Measurements from ENCODE around the gene ABHD10.

ABHD10 gene

DNA sequence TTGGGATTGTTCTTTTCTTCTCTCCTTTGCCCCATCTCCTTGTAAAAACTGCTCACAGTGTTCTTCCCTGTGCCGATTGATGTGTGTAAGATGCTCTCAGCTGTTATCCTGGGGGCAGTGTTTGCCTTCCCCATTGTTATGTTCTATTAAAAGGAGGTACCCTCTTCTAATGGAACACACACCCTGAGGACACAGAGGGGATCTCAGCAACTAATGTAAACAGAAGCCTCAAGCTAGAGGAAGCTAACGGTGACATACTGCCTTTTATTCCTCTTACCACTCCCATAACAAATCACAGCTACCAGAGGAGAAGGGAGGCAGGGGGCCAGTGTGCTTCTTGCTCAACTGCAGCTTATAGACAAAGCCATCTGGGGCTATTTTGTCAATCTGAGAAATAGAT, 22.1 kb downstream of the ABHD10 start:
- no peak for DNase-seq (ENCODE audit: low spot score)

GRCh38 chr3:112001526-112001925, 22.7 kb downstream of the ABHD10 start:
- DNase-seq (ENCODE audit: low spot score) = no peak

GRCh38 chr3:112002096-112002971, 23.5 kb downstream of the ABHD10 start:
- DNase-seq (ENCODE audit: low spot score) = no peak

GRCh38 chr3:112003321-112004080, 24.7 kb downstream of the ABHD10 start:
- DNase-seq (ENCODE audit: low spot score) = no peak

DNA sequence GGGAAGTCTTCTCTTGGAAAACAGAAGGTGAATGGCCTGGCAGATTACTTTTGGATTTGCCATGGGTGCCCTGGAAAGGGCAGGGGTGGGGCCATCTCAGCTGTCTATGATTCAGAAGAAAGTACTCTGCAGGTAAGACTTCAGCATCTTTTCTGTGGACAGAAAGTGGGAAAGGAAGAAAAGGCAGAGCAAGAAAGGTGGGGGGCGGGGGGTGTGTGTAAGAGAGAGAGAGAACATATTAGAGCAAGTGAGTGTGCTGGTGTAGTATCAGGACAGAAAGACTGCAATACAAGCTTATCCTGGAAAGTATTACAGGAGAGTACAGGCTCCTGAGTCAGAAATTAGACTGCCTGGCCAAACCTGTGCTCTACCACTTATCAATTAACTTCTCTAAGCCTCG, 25.4 kb downstream of the ABHD10 start:
- DNase-seq (ENCODE audit: low spot score) = no peak

DNA sequence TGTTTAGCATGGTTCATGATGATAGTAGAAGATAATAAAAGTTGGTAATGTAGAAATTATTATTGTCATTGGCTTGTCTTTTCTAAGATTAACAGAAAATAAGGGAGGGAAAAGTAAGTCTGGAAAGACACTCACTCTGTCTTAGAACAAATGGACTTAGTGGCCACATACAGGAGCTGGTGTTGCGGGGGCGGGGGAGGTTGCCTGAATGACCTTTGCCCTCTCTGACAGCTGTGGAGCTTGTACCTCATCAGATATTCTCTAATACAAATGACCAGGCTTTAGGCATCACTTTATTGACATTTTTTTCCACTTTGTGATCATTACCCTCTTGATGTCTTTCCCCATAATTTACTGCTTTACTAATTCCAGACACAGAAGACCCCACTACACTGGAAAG, 25.8 kb downstream of the ABHD10 start:
- DNase-seq (ENCODE audit: low spot score) = no peak

- no peak for DNase-seq (ENCODE audit: low spot score)
Measured at GRCh38 chr3:112005091-112005672, 26.4 kb downstream of the ABHD10 start.

DNA sequence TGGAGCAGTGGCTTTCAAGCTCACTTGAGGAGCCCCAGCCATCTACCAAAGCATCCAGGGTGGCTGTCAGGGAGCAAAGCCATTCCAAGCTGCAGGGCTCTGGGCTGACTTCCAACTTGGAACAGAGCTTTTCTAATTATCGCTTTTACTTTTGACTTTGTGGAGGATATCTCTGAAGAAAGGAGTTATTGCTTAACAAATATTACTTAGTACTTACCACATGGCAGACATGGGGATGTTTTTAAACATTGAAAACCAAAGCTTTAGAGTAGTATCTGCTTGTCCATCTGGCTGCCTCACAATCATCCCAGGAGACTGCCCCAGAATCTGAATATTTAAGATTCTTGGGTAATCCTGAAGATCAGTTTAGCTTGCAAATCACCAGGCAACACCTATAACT, 28.8 kb downstream of the ABHD10 start:
- no peak for DNase-seq (ENCODE audit: low spot score)

- DNase-seq (ENCODE audit: low spot score) = no peak
Measured at GRCh38 chr3:112009670-112010069, 30.8 kb downstream of the ABHD10 start.

DNA sequence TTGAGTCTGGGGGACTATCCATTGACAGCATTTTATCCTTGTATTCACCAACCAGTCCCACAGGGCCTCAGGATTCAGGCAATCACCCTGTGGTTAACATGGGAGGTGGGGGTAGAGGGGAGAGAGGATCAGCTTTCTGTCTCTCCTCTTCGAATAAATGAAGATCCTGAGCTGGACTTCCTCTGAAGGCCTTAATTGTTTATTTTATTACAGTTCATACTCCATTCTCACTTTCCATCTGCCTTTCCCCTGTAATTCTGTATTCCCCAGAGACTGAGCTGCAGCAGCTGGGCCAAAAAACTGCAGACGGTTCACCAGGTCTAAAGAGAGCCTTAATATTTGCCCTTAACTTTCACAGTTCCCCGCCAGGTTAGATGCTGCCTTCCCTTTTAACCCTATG, 31.8 kb downstream of the ABHD10 start:
- no peak for DNase-seq (ENCODE audit: low spot score)

DNA sequence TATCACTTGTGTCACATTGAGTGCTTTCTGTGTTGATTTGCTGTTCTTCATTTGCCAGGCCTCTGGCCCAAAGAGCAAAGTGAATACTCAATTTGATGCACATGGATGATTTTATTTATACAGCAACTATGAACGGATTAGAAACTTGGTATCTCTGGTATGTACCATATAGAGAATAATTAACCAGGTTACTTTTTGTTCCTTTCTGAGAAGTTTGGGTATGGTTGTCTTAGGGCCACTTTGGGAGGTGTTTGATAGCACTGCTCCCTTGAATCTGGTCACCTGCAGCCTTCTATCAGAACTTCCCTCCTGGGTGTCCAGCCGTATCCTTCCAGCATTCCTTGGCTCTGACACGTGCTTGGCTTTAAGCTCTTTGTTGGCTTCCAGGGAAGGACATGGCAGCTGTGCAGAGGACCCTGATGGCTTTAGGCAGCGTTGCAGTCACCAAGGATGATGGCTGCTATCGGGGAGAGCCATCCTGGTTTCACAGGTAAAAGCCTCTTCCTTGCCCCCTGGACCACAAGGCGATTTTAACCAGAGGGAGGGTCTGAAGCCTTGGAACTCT, 32.6 kb downstream of the ABHD10 start:
- DNase-seq (ENCODE audit: low spot score) = no peak

DNA sequence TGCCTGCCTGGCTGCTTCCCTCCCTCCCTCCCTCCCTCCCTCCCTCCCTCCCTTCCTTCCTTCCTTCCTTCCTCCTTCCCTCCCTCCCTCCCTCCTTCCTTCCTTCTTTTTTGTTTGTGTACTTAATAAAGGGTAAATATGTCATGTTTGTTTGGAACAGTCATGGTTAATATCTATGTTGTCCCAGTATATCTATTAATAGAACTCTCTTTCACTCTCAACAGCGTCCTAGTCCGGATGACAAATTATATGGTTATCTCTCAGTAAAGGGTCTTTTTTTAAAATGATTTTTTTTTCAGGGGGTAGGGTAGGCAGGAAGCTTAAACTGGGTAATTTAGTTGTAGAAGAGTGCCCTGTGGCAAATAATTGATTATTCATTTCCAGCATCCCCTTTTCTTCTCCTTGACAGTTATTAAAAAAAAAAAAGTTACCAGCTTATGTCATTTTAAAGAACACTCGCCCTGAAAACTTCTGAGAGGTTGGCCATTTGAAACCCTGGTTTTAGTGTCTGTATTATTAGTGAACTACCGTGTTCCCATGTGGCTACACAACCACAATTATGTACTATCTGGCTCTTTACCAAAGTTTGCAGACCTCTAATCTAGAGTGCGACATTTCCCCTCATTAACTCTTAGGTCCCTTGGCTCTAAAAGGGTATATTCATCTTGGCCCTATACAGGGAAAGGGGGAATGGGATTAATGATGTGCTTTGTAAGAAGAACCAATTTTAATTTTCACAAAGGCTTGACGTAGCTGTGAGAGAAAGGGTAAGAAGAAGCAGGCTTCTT, 33.6 kb downstream of the ABHD10 start:
- DNase-seq (ENCODE audit: low spot score) = no peak

DNA sequence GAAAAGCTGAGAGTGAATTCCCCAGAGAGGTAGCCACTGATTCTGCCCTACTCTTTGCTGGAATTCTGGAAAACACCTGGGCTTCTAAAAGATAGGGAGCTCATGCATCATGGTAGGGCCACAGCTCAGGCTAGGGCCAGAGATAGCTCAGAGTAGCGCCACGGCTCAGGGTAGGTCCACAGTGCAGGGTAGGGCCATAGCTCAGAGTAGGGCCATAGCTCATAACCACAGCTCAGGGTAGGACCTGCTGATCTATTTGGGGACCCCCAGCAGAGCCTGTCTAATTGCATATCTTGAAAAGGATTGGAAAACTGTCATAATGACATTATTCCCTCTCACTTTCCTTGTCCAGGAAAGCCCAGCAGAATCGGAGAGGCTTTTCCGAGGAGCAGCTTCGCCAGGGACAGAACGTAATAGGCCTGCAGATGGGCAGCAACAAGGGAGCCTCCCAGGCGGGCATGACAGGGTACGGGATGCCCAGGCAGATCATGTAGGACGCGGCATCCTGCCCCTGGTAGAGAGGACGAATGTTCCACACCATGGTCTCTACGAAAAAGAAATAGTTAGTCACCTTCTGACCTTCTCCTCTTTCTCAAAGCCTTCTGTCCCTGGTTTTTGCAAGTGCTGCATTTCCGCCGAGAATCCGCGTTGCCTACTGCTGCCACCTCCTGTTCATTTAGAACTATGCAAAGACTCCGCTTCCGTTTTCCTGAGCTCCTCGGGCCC, 34.4 kb downstream of the ABHD10 start:
- DNase-seq (ENCODE audit: low spot score) = no peak

- DNase-seq (ENCODE audit: low spot score) = no peak
Measured at GRCh38 chr3:112013784-112014143, 34.9 kb downstream of the ABHD10 start.

- no peak for DNase-seq (ENCODE audit: low spot score)
Measured at GRCh38 chr3:112017091-112017490, 38.3 kb downstream of the ABHD10 start.

- no peak for DNase-seq (ENCODE audit: low spot score)
Measured at GRCh38 chr3:112018712-112019111, 39.9 kb downstream of the ABHD10 start.

GRCh38 chr3:112019716-112020115, 40.9 kb downstream of the ABHD10 start:
- no peak for DNase-seq (ENCODE audit: low spot score)

GRCh38 chr3:112020674-112021085, 41.9 kb downstream of the ABHD10 start:
- no peak for DNase-seq (ENCODE audit: low spot score)

DNA sequence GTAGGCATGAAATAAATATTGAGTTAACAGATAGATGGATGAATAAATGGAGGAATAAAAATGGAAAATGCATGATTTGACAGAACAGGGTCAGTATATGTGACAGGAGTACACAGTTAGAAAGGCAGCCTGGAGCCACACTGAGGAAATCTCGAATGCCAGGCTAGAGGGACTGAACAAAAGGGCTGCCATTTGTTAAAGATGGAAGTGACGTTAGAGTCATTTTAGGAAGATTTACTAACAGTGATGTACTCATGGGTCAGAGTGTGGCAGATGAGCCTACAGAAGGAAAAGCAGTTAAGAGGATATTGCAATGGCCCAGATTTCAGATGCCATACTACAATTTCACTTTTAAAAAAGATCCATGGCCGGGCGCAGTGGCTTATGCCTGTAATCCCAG, 48.3 kb downstream of the ABHD10 start:
- no peak for DNase-seq (ENCODE audit: low spot score)

GRCh38 chr3:112027826-112028225, 49.0 kb downstream of the ABHD10 start:
- DNase-seq (ENCODE audit: low spot score) = no peak

GRCh38 chr3:112030901-112031300, 52.1 kb downstream of the ABHD10 start:
- no peak for DNase-seq (ENCODE audit: low spot score)
